Epithelial cell of esophagus (primary cell): ENCODE data around the gene SPRR2F.
"Not testable (repeated sequence)": the region's sequence is repeated elsewhere in the genome, so short reads cannot be mapped to it uniquely, and the experiment has no call there.

Source experiments
- DNase-seq: peaks from one replicate; pipeline ENCODE4 v3.0.0; 2010; ENCODE audit warnings: low read depth
- H3K4me3 ChIP-seq: 2 replicates; pipeline ENCODE4 v1.5.1; 2011; ENCODE audit warnings: mild to moderate bottlenecking, low read length, control low read depth
- TF ChIP-seq, protein P1 (sequence below): IDR thresholded peaks from 2 replicates; pipeline ENCODE4 v1.5.1; 2011; ENCODE audit warnings: low read depth, mild to moderate bottlenecking, low read length, control low read depth, inconsistent platforms; ENCODE audit not compliant: insufficient read depth; ENCODE audit errors: missing control alignments

The SPRR2F gene

DNA sequence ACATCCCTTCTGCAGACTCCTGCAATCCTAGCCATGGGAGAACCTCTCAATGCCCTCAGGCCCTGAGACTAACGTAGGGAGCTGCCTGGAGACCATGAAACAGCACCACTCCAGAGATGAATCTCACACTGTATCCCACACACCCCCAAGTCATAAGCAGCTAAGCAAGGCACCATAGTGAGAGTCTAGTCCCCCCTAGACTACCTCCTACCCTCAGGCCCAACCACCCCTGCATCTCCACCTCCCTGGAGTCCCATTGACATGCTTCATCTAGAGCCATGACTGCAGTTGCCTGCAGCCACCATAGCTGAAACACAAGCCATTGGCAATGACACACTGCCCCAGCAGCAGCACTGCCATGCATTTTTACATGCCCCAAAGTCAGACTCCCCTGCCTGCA, 20.0 kb upstream of the SPRR2F start:
- DNase-seq, result no peak

DNA sequence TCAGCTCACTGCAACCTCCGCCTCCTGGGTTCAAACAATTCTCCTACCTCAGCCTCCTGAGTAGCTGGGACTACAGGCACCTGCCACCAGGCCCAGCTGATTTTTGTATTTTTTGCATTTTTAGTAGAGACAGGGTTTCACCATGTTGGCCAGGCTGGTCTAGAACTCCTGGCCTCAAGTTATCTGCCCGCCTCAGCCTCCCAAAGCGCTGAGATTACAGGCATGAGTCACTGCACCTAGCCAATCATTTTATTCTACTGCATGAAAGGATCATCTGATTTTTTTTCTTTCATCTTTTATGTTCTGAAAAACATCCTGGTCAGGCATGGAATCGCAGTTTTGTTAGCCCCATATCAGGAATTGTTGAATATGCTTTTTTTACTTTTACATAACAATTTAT, 15.4 kb upstream of the SPRR2F start:
- not testable (repeated sequence) for H3K4me3 ChIP-seq, DNase-seq

More for the DNA sequence above, 20.0 kb upstream of the SPRR2F start:
- no peak overlapping the region for H3K4me3 ChIP-seq
- TF ChIP-seq, protein P1, sequence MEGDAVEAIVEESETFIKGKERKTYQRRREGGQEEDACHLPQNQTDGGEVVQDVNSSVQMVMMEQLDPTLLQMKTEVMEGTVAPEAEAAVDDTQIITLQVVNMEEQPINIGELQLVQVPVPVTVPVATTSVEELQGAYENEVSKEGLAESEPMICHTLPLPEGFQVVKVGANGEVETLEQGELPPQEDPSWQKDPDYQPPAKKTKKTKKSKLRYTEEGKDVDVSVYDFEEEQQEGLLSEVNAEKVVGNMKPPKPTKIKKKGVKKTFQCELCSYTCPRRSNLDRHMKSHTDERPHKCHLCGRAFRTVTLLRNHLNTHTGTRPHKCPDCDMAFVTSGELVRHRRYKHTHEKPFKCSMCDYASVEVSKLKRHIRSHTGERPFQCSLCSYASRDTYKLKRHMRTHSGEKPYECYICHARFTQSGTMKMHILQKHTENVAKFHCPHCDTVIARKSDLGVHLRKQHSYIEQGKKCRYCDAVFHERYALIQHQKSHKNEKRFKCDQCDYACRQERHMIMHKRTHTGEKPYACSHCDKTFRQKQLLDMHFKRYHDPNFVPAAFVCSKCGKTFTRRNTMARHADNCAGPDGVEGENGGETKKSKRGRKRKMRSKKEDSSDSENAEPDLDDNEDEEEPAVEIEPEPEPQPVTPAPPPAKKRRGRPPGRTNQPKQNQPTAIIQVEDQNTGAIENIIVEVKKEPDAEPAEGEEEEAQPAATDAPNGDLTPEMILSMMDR, result no peak

DNA sequence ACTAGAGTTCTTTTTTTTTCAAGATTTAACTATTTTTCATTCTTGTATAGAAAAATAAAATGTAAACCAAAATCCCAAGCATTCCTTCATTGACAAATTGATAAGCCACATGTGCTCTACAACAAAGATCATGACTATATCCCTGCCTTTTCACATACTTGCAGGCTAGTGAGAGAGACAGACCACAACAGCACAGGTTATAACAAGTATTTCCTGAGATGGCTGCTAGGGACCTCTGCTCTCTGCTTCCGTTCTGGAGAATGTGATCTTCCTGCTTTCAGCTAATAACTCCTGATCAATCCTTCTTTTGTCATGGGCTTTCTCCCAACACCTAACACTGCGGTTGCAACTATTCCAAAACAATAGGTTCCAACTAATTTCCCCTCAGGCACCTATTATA, 14.0 kb upstream of the SPRR2F start:
- peak; percentile 59 for DNase-seq

DNA sequence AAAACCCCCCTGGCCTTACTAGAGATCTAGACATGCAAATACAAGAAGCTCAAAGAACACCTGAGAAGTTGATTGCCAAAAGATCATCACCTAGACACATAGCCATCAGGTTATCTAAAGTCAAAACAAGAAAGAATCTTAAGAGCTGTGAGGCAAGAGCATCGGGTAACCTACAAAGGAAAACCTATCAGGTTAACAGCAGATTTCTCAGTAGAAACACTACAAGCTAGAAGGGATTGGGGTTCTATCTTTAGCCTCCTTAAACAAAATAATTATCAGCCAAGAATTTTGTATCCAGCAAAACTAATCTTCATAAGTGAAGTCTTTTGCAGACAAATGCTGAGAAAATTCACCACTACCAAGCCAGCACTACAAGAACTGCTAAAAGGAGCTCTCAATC, 12.2 kb upstream of the SPRR2F start:
- no peak for DNase-seq
- TF ChIP-seq, protein P1, result no peak
- H3K4me3 ChIP-seq, result no peak overlapping the region

More for the DNA sequence above, 14.0 kb upstream of the SPRR2F start:
- TF ChIP-seq, protein P1, result no peak
- no peak overlapping the region for H3K4me3 ChIP-seq

DNA sequence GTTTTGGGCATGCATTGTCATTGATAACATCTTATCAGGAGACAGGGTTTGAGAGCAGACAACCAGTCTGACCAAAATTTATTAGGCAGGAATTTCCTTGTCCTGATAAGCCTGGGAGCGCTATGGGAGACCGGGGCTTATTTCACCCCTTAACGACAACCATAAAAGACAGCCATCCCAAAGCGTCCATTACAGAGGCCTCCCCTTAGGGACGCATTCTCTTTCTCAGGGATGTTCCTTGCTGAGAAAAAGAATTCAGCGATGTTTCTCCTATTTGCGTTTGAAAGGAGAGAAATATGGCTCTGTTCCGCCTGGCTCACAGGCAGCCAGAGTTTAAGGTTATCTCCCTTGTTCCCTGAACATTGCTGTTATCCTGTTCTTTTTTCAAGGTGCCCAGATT, 10.5 kb upstream of the SPRR2F start:
- DNase-seq, result not testable (repeated sequence)

DNA sequence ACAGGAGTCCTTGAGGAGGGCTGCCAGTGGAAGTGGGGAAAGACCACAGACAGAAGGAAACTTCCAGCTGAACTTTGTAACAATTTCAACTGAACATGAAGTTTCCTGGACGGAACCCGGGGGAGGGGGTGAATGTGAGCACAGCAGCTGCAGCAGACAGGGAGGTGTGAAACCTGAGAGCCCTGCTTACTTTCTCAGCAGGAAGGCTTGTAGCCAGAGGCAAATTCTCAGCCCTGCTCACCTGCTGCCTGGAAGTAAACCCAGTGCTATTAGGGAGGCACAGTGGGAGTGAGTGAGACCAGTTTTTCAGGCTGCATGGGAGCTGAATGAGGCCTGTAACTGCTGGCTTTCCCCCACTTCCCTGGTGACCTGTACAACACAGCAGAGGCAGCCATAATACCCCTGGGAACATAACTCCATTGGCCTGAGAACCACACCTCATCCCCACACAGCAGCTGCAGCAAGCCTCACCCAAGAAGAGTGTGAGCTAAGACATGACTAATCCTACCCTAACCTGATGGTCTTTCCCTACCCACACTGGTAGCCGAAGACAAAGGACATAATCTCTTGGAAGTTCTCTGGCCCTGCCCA, 9.6 kb upstream of the SPRR2F start:
- DNase-seq, result peak; percentile 99
- no peak overlapping the region for H3K4me3 ChIP-seq
- TF ChIP-seq, protein P1, result no peak

More for the DNA sequence above, 10.5 kb upstream of the SPRR2F start:
- not testable (repeated sequence) for H3K4me3 ChIP-seq

DNA sequence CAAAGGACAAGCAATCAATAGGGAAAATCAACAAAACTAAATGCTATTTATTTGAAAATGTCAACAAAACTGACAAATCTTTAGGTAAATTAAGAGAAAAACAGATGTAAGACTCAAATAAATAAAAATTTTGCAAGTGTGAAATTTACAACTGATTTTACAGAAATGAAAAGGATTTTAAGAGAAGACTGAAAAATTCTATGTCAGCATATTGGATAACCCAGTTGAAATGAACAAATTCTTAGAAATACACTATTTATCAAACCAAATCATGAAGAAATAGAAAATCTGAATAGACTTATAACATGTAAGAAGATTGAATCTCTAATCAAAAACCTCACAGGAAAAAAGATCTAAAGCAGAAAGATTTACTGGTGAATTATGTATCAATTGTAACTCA, 7.6 kb upstream of the SPRR2F start:
- DNase-seq, result no peak
- H3K4me3 ChIP-seq, result no peak overlapping the region
- TF ChIP-seq, protein P1, result no peak

DNA sequence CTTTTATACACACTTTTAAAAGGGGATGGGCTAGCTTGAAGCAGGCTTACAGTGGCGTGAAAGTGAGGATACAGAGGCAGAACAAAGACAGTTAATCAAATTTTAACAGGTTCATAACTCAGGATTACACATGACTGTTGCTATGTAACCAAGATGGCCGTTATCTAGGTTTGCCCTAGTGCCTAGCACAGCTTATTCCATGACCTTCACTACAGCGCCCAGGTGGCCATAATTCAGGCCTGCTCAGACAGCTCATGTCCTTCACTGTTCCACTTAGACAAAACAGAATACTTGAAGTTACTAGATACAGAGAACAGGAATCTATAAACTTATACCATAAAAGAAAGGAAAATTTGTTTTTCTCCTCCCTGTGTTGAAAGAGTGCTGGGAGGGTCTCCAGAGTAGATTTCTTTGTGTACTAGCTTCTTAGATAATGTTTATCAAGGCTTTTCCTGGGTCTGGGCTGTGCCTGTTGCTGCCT, 6.2 kb upstream of the SPRR2F start:
- TF ChIP-seq, protein P1, result no peak
- H3K4me3 ChIP-seq, result no peak overlapping the region
- DNase-seq, result no peak

DNA sequence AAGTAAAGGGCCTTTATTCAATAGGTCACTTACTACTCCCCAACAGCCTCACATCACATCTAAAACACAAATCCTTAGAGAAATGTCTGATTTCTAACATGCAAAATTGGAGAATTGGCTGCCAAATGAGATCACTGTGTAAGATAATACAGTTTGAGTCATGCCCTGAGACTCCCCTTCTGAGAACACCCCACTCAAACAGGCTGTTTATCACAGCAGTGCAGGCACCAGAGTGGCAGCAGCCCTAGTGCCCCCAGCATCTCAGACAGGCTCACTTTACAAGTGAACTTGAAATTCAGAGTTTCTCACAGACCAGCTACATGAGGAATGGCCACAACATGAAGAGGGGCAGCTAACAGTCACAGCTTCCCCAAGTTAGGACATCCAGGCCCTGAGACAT, 1.9 kb upstream of the SPRR2F start:
- H3K4me3 ChIP-seq, DNase-seq: not testable (repeated sequence)

DNA sequence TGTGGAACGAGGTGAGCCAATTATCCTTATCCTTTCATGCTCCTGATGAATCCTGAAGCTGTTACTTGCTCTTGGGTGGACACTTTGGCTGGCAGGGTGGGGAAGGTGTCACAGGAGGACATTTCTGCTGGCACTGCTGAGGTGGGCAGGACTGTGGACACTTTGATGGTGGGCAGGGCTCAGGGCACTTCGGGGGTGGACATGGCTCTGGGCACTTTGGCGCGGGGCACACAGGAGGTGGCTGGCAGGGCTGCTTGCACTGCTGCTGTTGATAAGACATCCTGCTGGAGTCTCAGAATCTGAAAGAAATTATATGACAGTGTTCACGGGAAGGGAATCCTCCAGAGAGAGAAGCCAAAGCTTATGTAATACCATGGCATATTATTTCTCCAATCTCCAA, 862 bp downstream of the SPRR2F start:
- DNase-seq, H3K4me3 ChIP-seq: not testable (repeated sequence)
